Activated CD8-positive, alpha-beta memory T cell treated with anti-CD3 and anti-CD28 coated beads, Interleukin-2, amount 50 U/mL, for 48 hours (primary cell): ENCODE results near the gene ULBP2.
"Not testable (repeated sequence)": the region's sequence is repeated elsewhere in the genome, so short reads cannot be mapped to it uniquely, and the experiment has no call there.

Experiments used
- DNase-seq: peaks from one replicate; pipeline ENCODE4 v3.0.0-alpha.2; 2020

The ULBP2 gene

GRCh38 chr6:149929422-149929821 is 12.4 kb upstream of the ULBP2 start:
- DNase-seq = peak; percentile 53

GRCh38 chr6:149931501-149931900 is 10.3 kb upstream of the ULBP2 start:
- DNase-seq = no peak

- no peak for DNase-seq
These were observed 8.8 kb upstream of the ULBP2 start for GRCh38 chr6:149933036-149933435.

- peak; percentile 25 for DNase-seq
These were observed 8.4 kb upstream of the ULBP2 start for GRCh38 chr6:149933461-149933860.

GRCh38 chr6:149934249-149935156 is 7.3 kb upstream of the ULBP2 start:
- DNase-seq = peak; percentile 84

- no peak for DNase-seq
These were observed 6.6 kb upstream of the ULBP2 start for GRCh38 chr6:149935246-149935645.

- DNase-seq = no peak
These were observed 6.1 kb upstream of the ULBP2 start for GRCh38 chr6:149935668-149936067.

GRCh38 chr6:149936743-149937142 is 5.1 kb upstream of the ULBP2 start:
- no peak for DNase-seq

- DNase-seq = not testable (repeated sequence)
These were observed 3.7 kb upstream of the ULBP2 start for GRCh38 chr6:149938013-149938570.

GRCh38 chr6:149938571-149939355 is 3.1 kb upstream of the ULBP2 start:
- DNase-seq = peak; percentile 67

GRCh38 chr6:149939356-149939648 is 2.5 kb upstream of the ULBP2 start:
- DNase-seq = no peak

GRCh38 chr6:149939909-149940671 is 1.7 kb upstream of the ULBP2 start:
- peak; percentile 50 for DNase-seq

GRCh38 chr6:149940672-149940982 is 1.2 kb upstream of the ULBP2 start:
- DNase-seq = peak; percentile 57

GRCh38 chr6:149942461-149942829 is 631 bp downstream of the ULBP2 start:
- no peak for DNase-seq

- peak; percentile 46 for DNase-seq
These were observed 1.5 kb downstream of the ULBP2 start for GRCh38 chr6:149943321-149943720.

- DNase-seq = peak; percentile 33
These were observed 3.5 kb downstream of the ULBP2 start for GRCh38 chr6:149945276-149945675.

GRCh38 chr6:149946631-149947030 is 4.8 kb downstream of the ULBP2 start:
- DNase-seq = peak; percentile 10

- not testable (repeated sequence) for DNase-seq
These were observed 5.7 kb downstream of the ULBP2 start for GRCh38 chr6:149947533-149947932.

- DNase-seq = no peak
These were observed 6.2 kb downstream of the ULBP2 start for GRCh38 chr6:149948011-149948410.

GRCh38 chr6:149948616-149949015 is 6.8 kb downstream of the ULBP2 start:
- DNase-seq = no peak

- DNase-seq = peak; percentile 43
These were observed 8.6 kb downstream of the ULBP2 start for GRCh38 chr6:149950423-149950822.

GRCh38 chr6:149951096-149951495 is 9.3 kb downstream of the ULBP2 start:
- DNase-seq = no peak

- DNase-seq = no peak
These were observed 9.8 kb downstream of the ULBP2 start for GRCh38 chr6:149951626-149952025.
